Hematopoietic multipotent progenitor cell treated with erythropoietin and hydrocortisone succinate and interleukin-3 and kit ligand, for 15 days (in vitro differentiated cells): ENCODE data around the gene RBM19.
"Not testable (repeated sequence)": the region's sequence is repeated elsewhere in the genome, so short reads cannot be mapped to it uniquely, and the experiment has no call there.

Experiments used
- DNase-seq: peaks from one replicate; pipeline ENCODE4 v3.0.0-alpha.2; 2015; ENCODE audit warnings: low spot score

The RBM19 gene

GRCh38 chr12:113965951-113966797, at the start of gene RBM19:
Gene RBM19 (minus strand): TSS chr12:113966325. CDS start chr12:113966227, 98 bp downstream.
- peak; percentile 100 for DNase-seq

- no peak for DNase-seq
These were observed 49.7 kb upstream of the RBM19 start for GRCh38 chr12:114015851-114016250.

GRCh38 chr12:114013575-114014345, 47.6 kb upstream of the RBM19 start:
- DNase-seq, result no peak

GRCh38 chr12:114012744-114013431, 46.8 kb upstream of the RBM19 start:
- DNase-seq, result no peak

- DNase-seq, result no peak
These were observed 45.6 kb upstream of the RBM19 start for GRCh38 chr12:114011711-114012110.

GRCh38 chr12:114006482-114007425, 40.6 kb upstream of the RBM19 start:
- no peak for DNase-seq

GRCh38 chr12:114004402-114004801, 38.3 kb upstream of the RBM19 start:
- no peak for DNase-seq

GRCh38 chr12:114003286-114003685, 37.2 kb upstream of the RBM19 start:
- DNase-seq, result no peak

GRCh38 chr12:114001511-114002340, 35.6 kb upstream of the RBM19 start:
- DNase-seq, result no peak

- no peak for DNase-seq
These were observed 34.7 kb upstream of the RBM19 start for GRCh38 chr12:114000861-114001260.

- not testable (repeated sequence) for DNase-seq
These were observed 34.1 kb upstream of the RBM19 start for GRCh38 chr12:114000261-114000660.

- DNase-seq, result no peak
These were observed 31.2 kb upstream of the RBM19 start for GRCh38 chr12:113997365-113997764.

- no peak for DNase-seq
These were observed 29.9 kb upstream of the RBM19 start for GRCh38 chr12:113996026-113996425.

GRCh38 chr12:113994051-113994450, 27.9 kb upstream of the RBM19 start:
- no peak for DNase-seq

GRCh38 chr12:113992751-113993150, 26.6 kb upstream of the RBM19 start:
- DNase-seq, result not testable (repeated sequence)

- no peak for DNase-seq
These were observed 25.3 kb upstream of the RBM19 start for GRCh38 chr12:113991224-113992044.

GRCh38 chr12:113990250-113991223, 24.4 kb upstream of the RBM19 start:
- no peak for DNase-seq

GRCh38 chr12:113988976-113989375, 22.9 kb upstream of the RBM19 start:
- DNase-seq, result no peak
